H9 (cell line): ENCODE results near the gene AGGF1. TPM values are rescaled to one million over a fixed set of nuclear protein-coding genes. Genes with fewer than 3 reads are reported as not detected.

Experiments
- DNase-seq: peaks from one replicate; pipeline ENCODE4 v3.0.0-alpha.2; 2017
- H2AFZ ChIP-seq: one replicate; pipeline ENCODE4 v1.6.1; 2013; ENCODE audit warnings: mild to moderate bottlenecking, low read length, control low read depth, moderate library complexity
- H2AK5ac ChIP-seq: 2 replicates; pipeline ENCODE4 v1.6.1; 2013; ENCODE audit warnings: low read length, control low read depth, mixed read lengths; ENCODE audit not compliant: insufficient read length
- H2BK120ac ChIP-seq: one replicate; pipeline ENCODE4 v1.6.1; 2013; ENCODE audit warnings: low read depth, mild to moderate bottlenecking, low read length, control low read depth, inconsistent platforms; ENCODE audit not compliant: poor library complexity, severe bottlenecking
- H2BK12ac ChIP-seq: 2 replicates; pipeline ENCODE4 v1.6.1; 2013; ENCODE audit warnings: low read length, control low read depth, mixed read lengths, low read depth; ENCODE audit not compliant: insufficient read length
- H2BK15ac ChIP-seq: 2 replicates; pipeline ENCODE4 v1.6.1; 2013; ENCODE audit warnings: low read depth, low read length, control low read depth
- H2BK20ac ChIP-seq: one replicate; pipeline ENCODE4 v1.6.1; 2013; ENCODE audit warnings: low read depth, mild to moderate bottlenecking, low read length, control low read depth, inconsistent platforms; ENCODE audit not compliant: poor library complexity, severe bottlenecking
- H2BK5ac ChIP-seq: 2 replicates; pipeline ENCODE4 v1.6.1; 2013; ENCODE audit warnings: low read length, control low read depth, mixed read lengths; ENCODE audit not compliant: insufficient read length
- H3K14ac ChIP-seq: 2 replicates; pipeline ENCODE4 v1.6.1; 2013; ENCODE audit warnings: low read length, control low read depth; ENCODE audit not compliant: insufficient read depth
- H3K18ac ChIP-seq: 2 replicates; pipeline ENCODE4 v1.6.1; 2013; ENCODE audit warnings: low read depth, mild to moderate bottlenecking, mixed read lengths, low read length, control low read depth; ENCODE audit not compliant: insufficient read length
- H3K23ac ChIP-seq: 2 replicates; pipeline ENCODE4 v1.6.1; 2013; ENCODE audit warnings: low read length, control low read depth, mixed read lengths, low read depth; ENCODE audit not compliant: insufficient read length
- H3K23me2 ChIP-seq: 2 replicates; pipeline ENCODE4 v1.6.1; 2013; ENCODE audit warnings: low read depth, mild to moderate bottlenecking, mixed read lengths, low read length, control low read depth; ENCODE audit not compliant: insufficient read length, poor library complexity, severe bottlenecking
- H3K27ac ChIP-seq: 2 replicates; pipeline ENCODE4 v1.5.1; 2013; ENCODE audit warnings: low read length, control low read depth, mixed read lengths, low read depth; ENCODE audit not compliant: insufficient read length
- H3K27me3 ChIP-seq: 2 replicates; pipeline ENCODE4 v1.6.1; 2013; ENCODE audit warnings: low read length, control low read depth, inconsistent platforms; ENCODE audit not compliant: insufficient read depth
- H3K4ac ChIP-seq: 2 replicates; pipeline ENCODE4 v1.6.1; 2013; ENCODE audit warnings: low read depth, mild to moderate bottlenecking, control low read depth, inconsistent platforms, low read length, moderate library complexity
- H3K4me1 ChIP-seq: 2 replicates; pipeline ENCODE4 v1.6.1; 2013; ENCODE audit warnings: low read length, control low read depth, inconsistent platforms; ENCODE audit not compliant: insufficient read depth
- H3K4me2 ChIP-seq: 2 replicates; pipeline ENCODE4 v1.6.1; 2013; ENCODE audit warnings: low read length, control low read depth, mixed read lengths; ENCODE audit not compliant: insufficient read length, insufficient read depth
- H3K56ac ChIP-seq: 2 replicates; pipeline ENCODE4 v1.6.1; 2013; ENCODE audit warnings: low read depth, mild to moderate bottlenecking, mixed read lengths, low read length, control low read depth; ENCODE audit not compliant: insufficient read length
- H3K79me1 ChIP-seq: 2 replicates; pipeline ENCODE4 v1.6.1; 2013; ENCODE audit warnings: low read depth, mild to moderate bottlenecking, moderate library complexity, low read length, control low read depth, inconsistent platforms; ENCODE audit not compliant: insufficient read depth, poor library complexity, severe bottlenecking
- H3K79me2 ChIP-seq: 2 replicates; pipeline ENCODE4 v1.6.1; 2013; ENCODE audit warnings: low read length, control low read depth, inconsistent platforms; ENCODE audit not compliant: insufficient read depth
- H3K9ac ChIP-seq: 2 replicates; pipeline ENCODE4 v1.6.1; 2013; ENCODE audit warnings: low read length, control low read depth, mixed read lengths; ENCODE audit not compliant: insufficient read length; ENCODE audit errors: extremely low read depth
- H3K9me3 ChIP-seq: one replicate; pipeline ENCODE4 v1.6.1; 2013; ENCODE audit warnings: low read depth, low read length, inconsistent platforms; ENCODE audit not compliant: control insufficient read depth
- H3T11ph ChIP-seq: one replicate; pipeline ENCODE4 v1.6.1; 2013; ENCODE audit warnings: mild to moderate bottlenecking, low read length, control low read depth, inconsistent platforms
- H4K20me1 ChIP-seq: one replicate; pipeline ENCODE4 v1.6.1; 2013; ENCODE audit not compliant: control insufficient read depth, insufficient read length, insufficient read depth
- H4K5ac ChIP-seq: 2 replicates; pipeline ENCODE4 v1.6.1; 2013; ENCODE audit warnings: low read depth, mild to moderate bottlenecking, mixed read lengths, low read length, control low read depth; ENCODE audit not compliant: insufficient read length
- H4K8ac ChIP-seq: replicated peaks from 2 replicates; pipeline ENCODE4 v1.6.1; 2013; ENCODE audit warnings: low read length, control low read depth, mixed read lengths, low read depth; ENCODE audit not compliant: insufficient read length
- H4K91ac ChIP-seq: 2 replicates; pipeline ENCODE4 v1.6.1; 2013; ENCODE audit warnings: low read depth, mild to moderate bottlenecking, moderate library complexity, mixed read lengths, low read length, control low read depth; ENCODE audit not compliant: insufficient read length
- H3K27ac Mint-ChIP-seq, 3 experiments: 2 replicates in 2 of 3; 3 replicates in 1 of 3; pipeline ENCODE4 v1.8.0; 2020 to 2021; ENCODE audit warnings: mixed read lengths in 3 of 3, mild to moderate bottlenecking in 1 of 3, moderate library complexity in 1 of 3
- H3K27me3 Mint-ChIP-seq: 2 replicates; pipeline ENCODE4 v1.8.0; 2021; ENCODE audit warnings: low read depth, mild to moderate bottlenecking, moderate library complexity, mixed read lengths
- H3K36me3 Mint-ChIP-seq, 3 experiments: 2 replicates in 2 of 3; 3 replicates in 1 of 3; pipeline ENCODE4 v1.8.0; 2020 to 2021; ENCODE audit warnings: low read depth in 3 of 3, mixed read lengths in 3 of 3; ENCODE audit not compliant: insufficient read depth in 1 of 3
- H3K4me1 Mint-ChIP-seq, 2 experiments: 2 replicates each; pipeline ENCODE4 v1.8.0; 2020; ENCODE audit warnings: mixed read lengths in 2 of 2
- H3K4me3 Mint-ChIP-seq, 2 experiments: 2 replicates in 1 of 2; 3 replicates in 1 of 2; pipeline ENCODE4 v1.8.0; 2020 to 2021; ENCODE audit warnings: mild to moderate bottlenecking in 2 of 2, mixed read lengths in 2 of 2, moderate library complexity in 1 of 2
- H3K9me3 Mint-ChIP-seq, 2 experiments: 2 replicates in 1 of 2; 3 replicates in 1 of 2; pipeline ENCODE4 v1.8.0; 2020; ENCODE audit warnings: mild to moderate bottlenecking in 2 of 2, mixed read lengths in 2 of 2, moderate library complexity in 1 of 2
- CTCF ChIP-seq: fragments of 200-600 bp; sonication (generic); conservative IDR thresholded peaks from 3 replicates; pipeline ENCODE4 v1.8.0; 2021; ENCODE audit warnings: antibody characterized with exemption, mild to moderate bottlenecking
- WGBS: extraction: QIAGEN DNeasy Blood & Tissue Kit; methylation state at CpG from one replicate; pipeline ENCODE4 v1.1.7; 2013; ENCODE audit warnings: missing lambda C conversion rate, low lambda C conversion rate, mixed read lengths; ENCODE audit not compliant: insufficient read length; ENCODE audit errors: extremely low coverage; 5-methylcytosine and 5-hydroxymethylcytosine counted together
- total RNA-seq: library from RNA; stranded (reverse); gene quantifications from 2 replicates; pipeline ENCODE4 v1.2.1, GENCODE V29; 2021

Gene AGGF1
- total RNA-seq, 1 experiment from 2014 or later: 13.6 TPM

- Histone ChIP-seq H3K79me1 (no peaks in the 10 kb centered on the region), H3K27me3 (no peaks in the 10 kb centered on the region), H3K18ac (no peak overlapping the region), H4K20me1 (no peaks in the 10 kb centered on the region), H2AFZ (no peak overlapping the region), H3K4me2 (no peak overlapping the region), H3K4ac (no peak overlapping the region), H3K56ac (no peak overlapping the region), H3K23me2 (no peaks in the 10 kb centered on the region), H3K9ac (no peak overlapping the region), H3T11ph (no peak overlapping the region), H4K91ac (no peak overlapping the region), H2BK15ac (no peak overlapping the region), H3K14ac (no peak overlapping the region), H3K9me3 (no peaks in the 10 kb centered on the region), H4K8ac (no peak overlapping the region), H4K5ac (no peak overlapping the region), H2BK120ac (no peak overlapping the region), H3K27ac (no peak overlapping the region), H3K23ac (no peak overlapping the region), H2AK5ac (no peak overlapping the region), H3K79me2 (no peaks in the 10 kb centered on the region), H2BK5ac (no peak overlapping the region), H2BK20ac (no peak overlapping the region), H3K4me1 (no peaks in the 10 kb centered on the region), H2BK12ac (no peak overlapping the region)
- Mint-ChIP-seq H3K4me3 (no peak overlapping the region), H3K27me3 (peaks cover 11% of the 10 kb centered on the region), H3K27ac (no peak overlapping the region), H3K9me3 (peaks cover 2 to 6% of the 10 kb centered on the region in 2 experiments; a peak in 4 of 5 replicates), H3K4me1 (peaks cover 2% of the 10 kb centered on the region in 2 experiments; a peak in 3 of 4 replicates), H3K36me3 (no peaks in the 10 kb centered on the region)
- WGBS: no CpG with 5 or more reads among the region's 4 CpGs
- no peak for DNase-seq
- TF ChIP-seq CTCF: no peak
Observed at GRCh38 chr5:77017668-77018067, 12.5 kb upstream of the AGGF1 start.
